HCT116 (cell line): ENCODE data around the gene TENT4A. TPM values are rescaled to one million over a fixed set of nuclear protein-coding genes. Genes with fewer than 3 reads are reported as not detected.

Source experiments
- ATAC-seq: fragments of 200-7000 bp; cut with Tn5 transposase; 2 replicates; pipeline ENCODE4 v1.9.1; 2020; ENCODE audit warnings: mild to moderate bottlenecking, moderate library complexity
- BruUV-seq: library from RNA; stranded (reverse); fragments of 400-500 nt; replicated peaks from 2 replicates; lab custom pipeline; 2021; lab: Mats Ljungman, UMichigan
- CTCF ChIA-PET: fragments of 300-600 bp; sonication (Branson Sonifier 250); formaldehyde crosslinking; loops from one replicate; lab custom pipeline; 2021; ENCODE audit warnings: antibody characterized with exemption; lab: Charles Lee
- POLR2A ChIA-PET: fragments of 300-600, 350-600 bp; sonication (Branson Sonifier 250); formaldehyde crosslinking; loops from one replicate; lab custom pipeline; 2021; ENCODE audit warnings: antibody characterized with exemption; lab: Charles Lee
- RAD21 ChIA-PET, 2 experiments: fragments of 300-600 bp; sonication (Branson Sonifier 250); formaldehyde crosslinking; loops; one replicate each; lab custom pipeline; 2023; ENCODE audit warnings: low total read pairs in 2 of 2; ENCODE audit not compliant: uncharacterized antibody in 2 of 2, unreplicated experiment in 2 of 2, low non-redundant PET in 1 of 2; lab: Charles Lee
- DNase-seq: peaks from one replicate; pipeline ENCODE4 v3.0.0-alpha.2; 2010; ENCODE audit warnings: low read depth, low spot score
- H2AFZ ChIP-seq: fragments of 200-600 bp; shearing (Covaris generic), sonication (generic); 2 replicates; pipeline ENCODE4 v1.6.1; 2017; ENCODE audit warnings: low read depth, mixed run types, mixed read lengths, antibody characterized with exemption, low read length; ENCODE audit not compliant: poor library complexity, severe bottlenecking
- H3K27ac ChIP-seq: 2 replicates; pipeline ENCODE4 v1.5.1; 2012; ENCODE audit warnings: low read depth, low read length
- H3K27me3 ChIP-seq: fragments of 200-600 bp; sonication (generic); 2 replicates; pipeline ENCODE4 v1.6.1; 2016; ENCODE audit warnings: mixed run types, low read length, mixed read lengths; ENCODE audit not compliant: insufficient read depth
- H3K36me3 ChIP-seq, 2 experiments: fragments of 200-500 bp in 1 of 2; fragments of 200-600 bp in 1 of 2; sonication (Bioruptor generic) in 1 of 2; sonication (generic) in 1 of 2; 2 replicates each; pipeline versions ENCODE4 v1.5.1 to v1.6.1; 2014 to 2016; ENCODE audit warnings: low read length in 2 of 2, inconsistent platforms in 1 of 2, mixed read lengths in 1 of 2, mixed run types in 1 of 2; ENCODE audit not compliant: insufficient read depth in 2 of 2, control insufficient read depth in 1 of 2
- H3K4me1 ChIP-seq, 2 experiments: fragments of 200-600 bp in 1 of 2; sonication (generic) in 1 of 2; 2 replicates each; pipeline versions ENCODE4 v1.5.1 to v1.6.1; 2012 to 2017; ENCODE audit warnings: low read length in 2 of 2, inconsistent platforms in 1 of 2, mild to moderate bottlenecking in 1 of 2, mixed read lengths in 1 of 2, mixed run types in 1 of 2, moderate library complexity in 1 of 2; ENCODE audit not compliant: insufficient read depth in 2 of 2, control insufficient read depth in 1 of 2
- H3K4me2 ChIP-seq: fragments of 200-600 bp; sonication (generic); 2 replicates; pipeline ENCODE4 v1.6.1; 2017; ENCODE audit warnings: mixed run types, low read length, mixed read lengths
- H3K4me3 ChIP-seq, 2 experiments: fragments of 200-600 bp in 1 of 2; sonication (generic) in 1 of 2; replicated peaks in 1 of 2; 2 replicates each; pipeline ENCODE4 v1.5.1; 2011 to 2016; ENCODE audit warnings: low read length in 2 of 2, control low read depth in 1 of 2, low read depth in 1 of 2, mild to moderate bottlenecking in 1 of 2, mixed read lengths in 1 of 2, mixed run types in 1 of 2
- H3K79me2 ChIP-seq: fragments of 200-600 bp; sonication (generic); 2 replicates; pipeline ENCODE4 v1.6.1; 2017; ENCODE audit warnings: mild to moderate bottlenecking, mixed run types, low read length, moderate library complexity, mixed read lengths; ENCODE audit not compliant: insufficient read depth
- H3K9ac ChIP-seq: fragments of 200-600 bp; sonication (generic); 2 replicates; pipeline ENCODE4 v1.6.1; 2016; ENCODE audit warnings: low read length, mixed read lengths
- H3K9me2 ChIP-seq: fragments of 200-600 bp; sonication (generic), shearing (Covaris generic); 2 replicates; pipeline ENCODE4 v1.6.1; 2017; ENCODE audit warnings: mixed run types, mild to moderate bottlenecking, moderate library complexity; ENCODE audit not compliant: insufficient read depth
- H3K9me3 ChIP-seq, 2 experiments: fragments of 200-500 bp in 1 of 2; fragments of 200-600 bp in 1 of 2; sonication (Bioruptor generic) in 1 of 2; sonication (generic) in 1 of 2; 2 replicates each; pipeline ENCODE4 v1.6.1; 2014 to 2017; ENCODE audit warnings: low read length in 2 of 2, mixed read lengths in 2 of 2, inconsistent platforms in 1 of 2, low read depth in 1 of 2, mild to moderate bottlenecking in 1 of 2, mixed run types in 1 of 2, moderate library complexity in 1 of 2; ENCODE audit not compliant: control insufficient read depth in 1 of 2, insufficient read depth in 1 of 2
- H4K20me1 ChIP-seq: fragments of 200-600 bp; sonication (generic), shearing (Covaris generic); 2 replicates; pipeline ENCODE4 v1.6.1; 2017; ENCODE audit warnings: mixed run types, mild to moderate bottlenecking, moderate library complexity; ENCODE audit not compliant: insufficient read depth
- CBX3 ChIP-seq: IDR thresholded peaks from 2 replicates; pipeline ENCODE4 v1.6.1; 2012; ENCODE audit warnings: low read depth
- CEBPB ChIP-seq: IDR thresholded peaks from 2 replicates; pipeline ENCODE4 v1.6.1; 2012; ENCODE audit warnings: low read depth
- EGR1 ChIP-seq: IDR thresholded peaks from 2 replicates; pipeline ENCODE4 v1.6.1; 2012; ENCODE audit warnings: low read depth
- ELF1 ChIP-seq: IDR thresholded peaks from 2 replicates; pipeline ENCODE4 v1.6.1; 2012; ENCODE audit warnings: low read depth, borderline replicate concordance
- EZH2 ChIP-seq: fragments of 200-600 bp; sonication (generic); IDR thresholded peaks from 2 replicates; pipeline ENCODE4 v1.6.1; 2017; ENCODE audit warnings: antibody characterized with exemption, mixed run types
- EZH2phosphoT487 ChIP-seq: fragments of 200-600 bp; IDR thresholded peaks from 2 replicates; pipeline ENCODE4 v1.6.1; 2018; ENCODE audit warnings: antibody characterized with exemption, borderline replicate concordance
- FOSL1 ChIP-seq: IDR thresholded peaks from 2 replicates; pipeline ENCODE4 v1.6.1; 2012; ENCODE audit warnings: low read depth
- JUND ChIP-seq: IDR thresholded peaks from 2 replicates; pipeline ENCODE4 v1.6.1; 2012
- POLR2A ChIP-seq: IDR thresholded peaks from 2 replicates; pipeline ENCODE4 v1.7.0; 2011; ENCODE audit warnings: borderline replicate concordance; ENCODE audit not compliant: insufficient read depth, insufficient read length; ENCODE audit errors: extremely low read depth
- POLR2AphosphoS5 ChIP-seq: IDR thresholded peaks from 2 replicates; pipeline ENCODE4 v1.6.1; 2011; ENCODE audit warnings: mild to moderate bottlenecking, low read depth, low read length, moderate library complexity
- SIN3A ChIP-seq: IDR thresholded peaks from 2 replicates; pipeline ENCODE4 v1.6.1; 2012; ENCODE audit warnings: low read depth
- YY1 ChIP-seq: IDR thresholded peaks from 2 replicates; pipeline ENCODE4 v1.6.1; 2011; ENCODE audit warnings: low read length, low read depth, moderate library complexity, mild to moderate bottlenecking; ENCODE audit not compliant: insufficient replicate concordance; ENCODE audit errors: extremely low read depth
- ZFX ChIP-seq: fragments of 450-650 bp; IDR thresholded peaks from 2 replicates; pipeline ENCODE4 v1.6.1; 2017
- intact Hi-C: fragments of 100-400 bp; cut with micrococcal nuclease; formaldehyde crosslinking; loops from 2 replicates; pipeline ENCODE4 v1.10.0; 2022
- total RNA-seq: library from RNA; stranded (reverse); gene quantifications from one replicate; pipeline ENCODE4 v1.2.1, GENCODE V29; 2021; ENCODE audit not compliant: unreplicated experiment
- TF ChIP-seq, protein P1 (sequence below): IDR thresholded peaks from 2 replicates; pipeline ENCODE4 v1.6.1; 2012
- TF ChIP-seq, protein P2 (sequence below): IDR thresholded peaks from 2 replicates; pipeline ENCODE4 v1.6.1; 2012; ENCODE audit warnings: low read depth
- TF ChIP-seq, protein P3 (sequence below): IDR thresholded peaks from 2 replicates; pipeline ENCODE4 v1.6.1; 2012

TENT4A gene
- total RNA-seq, 1 experiment from 2014 or later: 39.8 TPM

- ChIA-PET RAD21 (no interaction called here), POLR2A (no interaction called here)
These were observed 34.9 kb downstream of the TENT4A start for GRCh38 chr5:6748142-6748541.

More at GRCh38 chr5:6748142-6748541, 34.9 kb downstream of the TENT4A start:
- Histone ChIP-seq H3K9me3 (no peaks in the 10 kb centered on the region), H3K9me2 (no peaks in the 10 kb centered on the region), H3K9ac (no peak overlapping the region), H3K4me3 (no peak overlapping the region), H3K27ac (no peak overlapping the region), H3K36me3 (peaks cover 70 to 74% of the 10 kb centered on the region in 2 experiments), H2AFZ (no peak overlapping the region), H3K4me1 (no peaks in the 10 kb centered on the region), H3K4me2 (no peak overlapping the region), H3K79me2 (peaks cover 67% of the 10 kb centered on the region), H4K20me1 (peaks cover 15% of the 10 kb centered on the region), H3K27me3 (no peaks in the 10 kb centered on the region)
- DNase-seq (no peak), ATAC-seq (no peak)
- TF ChIP-seq ELF1 (no peak), CEBPB (no peak), POLR2AphosphoS5 (no peak), SIN3A (no peak), ZFX (no peak), EZH2 (no peak), POLR2A (no peak), CBX3 (no peak), JUND (no peak), FOSL1 (no peak), YY1 (no peak), EZH2phosphoT487 (no peak), EGR1 (no peak)
- TF ChIP-seq, protein P1, sequence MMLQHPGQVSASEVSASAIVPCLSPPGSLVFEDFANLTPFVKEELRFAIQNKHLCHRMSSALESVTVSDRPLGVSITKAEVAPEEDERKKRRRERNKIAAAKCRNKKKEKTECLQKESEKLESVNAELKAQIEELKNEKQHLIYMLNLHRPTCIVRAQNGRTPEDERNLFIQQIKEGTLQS: no peak
- TF ChIP-seq, protein P2, sequence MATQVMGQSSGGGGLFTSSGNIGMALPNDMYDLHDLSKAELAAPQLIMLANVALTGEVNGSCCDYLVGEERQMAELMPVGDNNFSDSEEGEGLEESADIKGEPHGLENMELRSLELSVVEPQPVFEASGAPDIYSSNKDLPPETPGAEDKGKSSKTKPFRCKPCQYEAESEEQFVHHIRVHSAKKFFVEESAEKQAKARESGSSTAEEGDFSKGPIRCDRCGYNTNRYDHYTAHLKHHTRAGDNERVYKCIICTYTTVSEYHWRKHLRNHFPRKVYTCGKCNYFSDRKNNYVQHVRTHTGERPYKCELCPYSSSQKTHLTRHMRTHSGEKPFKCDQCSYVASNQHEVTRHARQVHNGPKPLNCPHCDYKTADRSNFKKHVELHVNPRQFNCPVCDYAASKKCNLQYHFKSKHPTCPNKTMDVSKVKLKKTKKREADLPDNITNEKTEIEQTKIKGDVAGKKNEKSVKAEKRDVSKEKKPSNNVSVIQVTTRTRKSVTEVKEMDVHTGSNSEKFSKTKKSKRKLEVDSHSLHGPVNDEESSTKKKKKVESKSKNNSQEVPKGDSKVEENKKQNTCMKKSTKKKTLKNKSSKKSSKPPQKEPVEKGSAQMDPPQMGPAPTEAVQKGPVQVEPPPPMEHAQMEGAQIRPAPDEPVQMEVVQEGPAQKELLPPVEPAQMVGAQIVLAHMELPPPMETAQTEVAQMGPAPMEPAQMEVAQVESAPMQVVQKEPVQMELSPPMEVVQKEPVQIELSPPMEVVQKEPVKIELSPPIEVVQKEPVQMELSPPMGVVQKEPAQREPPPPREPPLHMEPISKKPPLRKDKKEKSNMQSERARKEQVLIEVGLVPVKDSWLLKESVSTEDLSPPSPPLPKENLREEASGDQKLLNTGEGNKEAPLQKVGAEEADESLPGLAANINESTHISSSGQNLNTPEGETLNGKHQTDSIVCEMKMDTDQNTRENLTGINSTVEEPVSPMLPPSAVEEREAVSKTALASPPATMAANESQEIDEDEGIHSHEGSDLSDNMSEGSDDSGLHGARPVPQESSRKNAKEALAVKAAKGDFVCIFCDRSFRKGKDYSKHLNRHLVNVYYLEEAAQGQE: no peak
- TF ChIP-seq, protein P3, sequence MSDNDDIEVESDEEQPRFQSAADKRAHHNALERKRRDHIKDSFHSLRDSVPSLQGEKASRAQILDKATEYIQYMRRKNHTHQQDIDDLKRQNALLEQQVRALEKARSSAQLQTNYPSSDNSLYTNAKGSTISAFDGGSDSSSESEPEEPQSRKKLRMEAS: no peak
- BruUV-seq: no TSS peak
- CTCF ChIA-PET: no interaction called here
- intact Hi-C loops: loop anchor here (10.0 kb wide), 1 partner anchor 373 kb away; the partner anchor contains the start of gene MED10
